Endometrial microvascular endothelial cells (primary cell): ENCODE measurements around the gene NDUFS7. TPM values are rescaled to one million over a fixed set of nuclear protein-coding genes. Genes with fewer than 3 reads are reported as not detected.

Experiments used
- in situ Hi-C: cut with HindIII; loops from 2 replicates; pipeline ENCODE4 v1.10.0; 2017; ENCODE audit warnings: low sequenced_read_pairs, low pct_unique_long_range_greater_than_20kb; ENCODE audit errors: inconsistent ontology term
- total RNA-seq: library from RNA; depleted of rRNA; stranded (reverse); fragments of >200 nt; gene quantifications from one replicate; pipeline ENCODE4 v1.2.3, GENCODE V29; 2015; ENCODE audit errors: inconsistent ontology term

The NDUFS7 gene
- total RNA-seq, 1 donor from 2014 or later = 113 TPM

GRCh38 chr19:1395194-1396018 is 11.7 kb downstream of the NDUFS7 start:
- in situ Hi-C loops = no loop called here

- in situ Hi-C loops = no loop called here
These were observed 12.5 kb downstream of the NDUFS7 start for GRCh38 chr19:1396019-1396767.

- in situ Hi-C loops = no loop called here
These were observed 13.3 kb downstream of the NDUFS7 start for GRCh38 chr19:1396768-1397679.

- in situ Hi-C loops = no loop called here
These were observed 14.1 kb downstream of the NDUFS7 start for GRCh38 chr19:1397838-1398237.

- in situ Hi-C loops = no loop called here
These were observed 15.4 kb downstream of the NDUFS7 start for GRCh38 chr19:1399079-1399478.

GRCh38 chr19:1399745-1400144 is 16.0 kb downstream of the NDUFS7 start:
- in situ Hi-C loops = no loop called here

- in situ Hi-C loops = no loop called here
These were observed 16.8 kb downstream of the NDUFS7 start for GRCh38 chr19:1400281-1401137.

- in situ Hi-C loops = no loop called here
These were observed 17.6 kb downstream of the NDUFS7 start, which contains the start of gene GAMT for GRCh38 chr19:1401138-1401888. GAMT (minus strand) TSS chr19:1401542; CDS start chr19:1401476, 66 bp downstream.

GRCh38 chr19:1401889-1402217 is 18.1 kb downstream of the NDUFS7 start:
- in situ Hi-C loops = no loop called here

- in situ Hi-C loops = no loop called here
These were observed 18.8 kb downstream of the NDUFS7 start for GRCh38 chr19:1402411-1403070.

- in situ Hi-C loops = no loop called here
These were observed 23.2 kb downstream of the NDUFS7 start for GRCh38 chr19:1406774-1407527.

GRCh38 chr19:1407528-1408299 is 24.0 kb downstream of the NDUFS7 start, which contains the start of gene DAZAP1:
DAZAP1 (plus strand) TSS chr19:1407586; CDS start chr19:1407774, 188 bp downstream.
- in situ Hi-C loops = no loop called here

GRCh38 chr19:1408300-1409203 is 24.8 kb downstream of the NDUFS7 start:
- in situ Hi-C loops = no loop called here

- in situ Hi-C loops = no loop called here
These were observed 25.7 kb downstream of the NDUFS7 start for GRCh38 chr19:1409204-1410005.
